Measurements from ENCODE around the gene ZNF800.
"Not testable (repeated sequence)": the region's sequence is repeated elsewhere in the genome, so short reads cannot be mapped to it uniquely, and the experiment has no call there.

Gene ZNF800

DNA sequence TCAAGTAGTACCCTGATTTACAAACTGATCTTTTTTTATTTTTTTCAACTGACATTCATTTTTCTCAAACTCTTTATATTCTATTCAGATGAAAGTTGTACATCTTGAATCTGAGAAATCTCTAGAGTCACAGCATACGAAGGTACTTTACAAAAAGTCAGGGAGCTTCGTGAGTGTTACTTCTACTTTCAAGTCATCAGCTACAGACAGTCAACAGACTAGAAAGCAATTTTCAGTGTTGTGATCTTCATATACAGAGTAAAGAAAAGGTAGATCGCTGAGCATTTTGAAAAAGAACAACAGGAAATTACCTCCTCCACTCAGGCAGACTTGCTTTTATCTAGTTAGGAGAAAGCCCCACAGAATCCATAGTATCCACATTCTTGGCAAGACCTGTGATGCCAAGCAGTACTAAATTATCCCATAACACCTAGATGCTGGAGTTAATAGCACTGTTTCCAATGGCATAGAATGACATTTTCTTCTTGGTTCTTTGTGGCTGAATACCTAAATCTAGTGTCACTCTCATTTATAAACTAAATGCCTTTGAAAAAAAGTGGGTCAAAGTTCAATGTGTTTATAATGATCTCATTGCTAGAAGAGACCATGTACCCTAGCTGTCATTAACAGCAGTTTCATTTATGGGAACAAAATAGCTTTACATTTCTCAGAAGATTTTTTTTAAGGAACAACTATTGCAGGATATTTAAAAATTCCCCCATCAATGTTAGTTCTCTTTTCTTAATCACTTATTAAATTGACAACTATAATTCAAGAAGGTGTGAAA lies 12.0 kb upstream of the ZNF800 start:
- H3K4me3 ChIP-seq (ENCODE audit: control insufficient read depth in 1 of 7, extremely low read depth in 1 of 7, insufficient read depth in 4 of 7, low read depth in 2 of 7, low read length in 6 of 7), result no peak overlapping the region
- CTCF ChIA-PET, result interaction anchor here (1.5 kb wide), 1 partner anchor 10 kb away, joined by 3 read pairs; no protein-coding TSS in a partner anchor
- no peaks in the 10 kb centered on the region for H3K9me3 ChIP-seq (ENCODE audit: control extremely low read depth in 1 of 5, control insufficient read depth in 4 of 5, insufficient read depth in 2 of 5, low read depth in 1 of 5, low read length in 4 of 5)
- WGBS (ENCODE audit: insufficient coverage), result no CpG with 5 or more reads among the region's 3 CpGs
- POLR2A ChIA-PET, result no interaction called here
- DNase-seq, result no peak
- no peak overlapping the region for H3K27ac ChIP-seq (ENCODE audit: insufficient read depth in 1 of 2, low read depth in 1 of 2, low read length in 2 of 2, poor library complexity in 1 of 2, severe bottlenecking in 2 of 2)
- H3K4me1 ChIP-seq (ENCODE audit: control extremely low read depth in 1 of 4, control insufficient read depth in 4 of 4, insufficient read depth in 4 of 4, low read length in 3 of 4), result no peaks in the 10 kb centered on the region
- H3K36me3 ChIP-seq (ENCODE audit: control insufficient read depth in 4 of 4, insufficient read depth in 4 of 4, low read length in 3 of 4), result no peaks in the 10 kb centered on the region
- peaks cover 0 to 2% (median 0%) of the 10 kb centered on the region in 5 experiments for H3K27me3 ChIP-seq (replicated peaks in 2 of 5; ENCODE audit: control insufficient read depth in 4 of 5, insufficient read depth in 5 of 5, low read length in 4 of 5)

DNA sequence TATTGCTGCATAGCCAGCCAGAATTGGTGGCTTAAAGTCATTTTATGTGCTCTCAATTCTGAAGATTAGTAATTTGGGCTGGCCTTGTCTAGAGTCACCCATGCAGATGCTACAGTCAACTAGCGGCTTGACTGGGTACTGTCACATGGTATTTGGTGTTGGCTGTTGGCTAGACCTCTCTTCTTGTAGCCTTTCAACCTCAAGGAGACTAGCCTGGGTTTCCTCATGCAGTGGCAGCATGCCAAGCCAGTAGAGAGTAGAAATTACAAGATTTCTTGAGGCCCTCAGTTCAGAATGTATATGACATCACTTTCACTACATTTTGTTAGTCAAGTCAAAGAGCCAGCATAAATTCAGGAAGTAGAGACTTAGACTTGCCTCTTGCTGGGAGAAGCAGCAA lies 3.7 kb upstream of the ZNF800 start:
- CTCF ChIA-PET, result no interaction called here
- peak in 2 of 3 donors; percentile 58 to 67 for DNase-seq

DNA sequence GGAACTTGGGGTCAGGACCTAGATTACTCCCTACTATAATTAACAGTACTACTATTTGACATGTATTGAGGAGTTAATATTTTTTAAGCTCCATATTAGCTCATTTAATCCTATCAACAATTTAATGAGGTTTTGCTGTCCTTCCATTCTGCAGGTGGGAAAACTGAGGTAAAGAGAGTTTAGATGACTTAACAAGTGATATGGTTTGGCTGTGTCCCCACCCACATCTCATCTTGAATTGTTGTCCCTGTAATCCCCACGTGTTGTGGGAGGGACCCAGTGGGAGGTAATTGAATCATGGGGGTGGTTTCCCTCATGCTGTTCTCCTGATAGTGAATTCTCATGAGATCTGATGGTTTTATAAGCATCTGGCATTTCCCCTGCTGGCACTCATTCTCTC lies 2.6 kb upstream of the ZNF800 start:
- H3K27ac ChIP-seq (ENCODE audit: insufficient read depth in 1 of 2, low read depth in 1 of 2, low read length in 2 of 2, poor library complexity in 1 of 2, severe bottlenecking in 2 of 2); H3K27me3 ChIP-seq (replicated peaks in 2 of 5; ENCODE audit: control insufficient read depth in 4 of 5, insufficient read depth in 5 of 5, low read length in 4 of 5); H3K36me3 ChIP-seq (ENCODE audit: control insufficient read depth in 4 of 4, insufficient read depth in 4 of 4, low read length in 3 of 4); H3K9me3 ChIP-seq (ENCODE audit: control extremely low read depth in 1 of 5, control insufficient read depth in 4 of 5, insufficient read depth in 2 of 5, low read depth in 1 of 5, low read length in 4 of 5); H3K4me3 ChIP-seq (ENCODE audit: control insufficient read depth in 1 of 7, extremely low read depth in 1 of 7, insufficient read depth in 4 of 7, low read depth in 2 of 7, low read length in 6 of 7); POLR2A ChIA-PET: not testable (repeated sequence)
- H3K4me1 ChIP-seq (ENCODE audit: control extremely low read depth in 1 of 4, control insufficient read depth in 4 of 4, insufficient read depth in 4 of 4, low read length in 3 of 4), result peaks cover 14 to 24% (median 15%) of the 10 kb centered on the region in 4 experiments
- 20% methylated on average over 1 of the region's 1 CpG for WGBS (ENCODE audit: insufficient coverage)
- CTCF ChIA-PET, result interaction anchor here (1.2 kb wide), 1 partner anchor 47 kb away, joined by 4 read pairs; no protein-coding TSS in a partner anchor
- peak in 1 of 3 donors; percentile 26 for DNase-seq

More for the DNA sequence above, 3.7 kb upstream of the ZNF800 start:
- no peaks in the 10 kb centered on the region for H3K9me3 ChIP-seq (ENCODE audit: control extremely low read depth in 1 of 5, control insufficient read depth in 4 of 5, insufficient read depth in 2 of 5, low read depth in 1 of 5, low read length in 4 of 5)
- WGBS (ENCODE audit: insufficient coverage), result 90% methylated on average over 1 of the region's 1 CpG
- no peak overlapping the region for H3K4me3 ChIP-seq (ENCODE audit: control insufficient read depth in 1 of 7, extremely low read depth in 1 of 7, insufficient read depth in 4 of 7, low read depth in 2 of 7, low read length in 6 of 7)
- no peaks in the 10 kb centered on the region for H3K27me3 ChIP-seq (replicated peaks in 2 of 5; ENCODE audit: control insufficient read depth in 4 of 5, insufficient read depth in 5 of 5, low read length in 4 of 5)
- POLR2A ChIA-PET, result no interaction called here
- H3K27ac ChIP-seq (ENCODE audit: insufficient read depth in 1 of 2, low read depth in 1 of 2, low read length in 2 of 2, poor library complexity in 1 of 2, severe bottlenecking in 2 of 2), result no peak overlapping the region
- H3K4me1 ChIP-seq (ENCODE audit: control extremely low read depth in 1 of 4, control insufficient read depth in 4 of 4, insufficient read depth in 4 of 4, low read length in 3 of 4), result peaks cover 10 to 16% (median 12%) of the 10 kb centered on the region in 4 experiments
- no peaks in the 10 kb centered on the region for H3K36me3 ChIP-seq (ENCODE audit: control insufficient read depth in 4 of 4, insufficient read depth in 4 of 4, low read length in 3 of 4)

DNA sequence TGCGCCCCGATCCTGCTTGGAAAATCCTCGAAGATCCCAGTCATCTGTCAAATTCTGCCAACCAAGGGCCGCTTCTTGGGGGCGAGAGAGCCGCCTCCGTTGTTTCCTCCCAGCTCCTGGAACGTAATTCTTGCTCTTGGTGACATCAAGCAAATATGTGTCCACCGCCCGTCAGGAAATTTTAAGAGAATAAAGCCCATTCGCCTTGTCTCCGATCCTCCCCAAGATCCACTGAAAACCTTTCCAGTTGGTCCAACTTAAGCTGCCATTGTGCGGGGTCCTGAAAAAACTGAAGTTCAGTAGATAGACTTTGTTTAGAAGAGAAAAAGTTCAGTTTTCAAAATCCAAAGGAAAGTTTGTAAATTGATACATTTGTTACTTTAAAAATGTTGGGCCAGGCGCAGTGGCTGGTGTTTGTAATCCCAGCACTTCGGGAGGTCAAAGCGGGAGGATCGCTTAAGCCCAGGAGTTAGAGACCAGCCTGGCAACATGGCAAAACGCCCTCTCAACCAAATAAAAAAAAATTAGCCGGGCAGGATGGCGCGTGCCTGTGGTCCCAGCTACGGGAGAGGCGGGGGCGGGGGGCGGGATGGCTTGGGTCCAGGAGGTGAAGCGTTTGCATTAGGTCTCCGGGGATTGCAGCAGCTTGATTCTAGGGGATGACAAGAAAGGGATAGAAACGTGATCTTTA lies 1.0 kb upstream of the ZNF800 start:
- Histone ChIP-seq H3K27ac (ENCODE audit: insufficient read depth in 1 of 2, low read depth in 1 of 2, low read length in 2 of 2, poor library complexity in 1 of 2, severe bottlenecking in 2 of 2) (peak overlapping the region; percentile 91 to 98), H3K9me3 (ENCODE audit: control extremely low read depth in 1 of 5, control insufficient read depth in 4 of 5, insufficient read depth in 2 of 5, low read depth in 1 of 5, low read length in 4 of 5) (no peaks in the 10 kb centered on the region), H3K27me3 (replicated peaks in 2 of 5; ENCODE audit: control insufficient read depth in 4 of 5, insufficient read depth in 5 of 5, low read length in 4 of 5) (no peaks in the 10 kb centered on the region), H3K36me3 (ENCODE audit: control insufficient read depth in 4 of 4, insufficient read depth in 4 of 4, low read length in 3 of 4) (peaks cover 2 to 6% (median 2%) of the 10 kb centered on the region in 4 experiments), H3K4me1 (ENCODE audit: control extremely low read depth in 1 of 4, control insufficient read depth in 4 of 4, insufficient read depth in 4 of 4, low read length in 3 of 4) (peaks cover 14 to 27% (median 17%) of the 10 kb centered on the region in 4 experiments), H3K4me3 (ENCODE audit: control insufficient read depth in 1 of 7, extremely low read depth in 1 of 7, insufficient read depth in 4 of 7, low read depth in 2 of 7, low read length in 6 of 7) (peak overlapping the region; percentile 65 to 97 (median 90))
- WGBS (ENCODE audit: insufficient coverage), result 8% methylated on average over 13 of the region's 28 CpGs
- ChIA-PET CTCF (interaction anchor here (1.2 kb wide), 1 partner anchor 45 kb away, joined by 4 read pairs; no protein-coding TSS in a partner anchor), POLR2A (no interaction called here)
- peak in 2 of 3 donors; percentile 45 to 54 for DNase-seq

DNA sequence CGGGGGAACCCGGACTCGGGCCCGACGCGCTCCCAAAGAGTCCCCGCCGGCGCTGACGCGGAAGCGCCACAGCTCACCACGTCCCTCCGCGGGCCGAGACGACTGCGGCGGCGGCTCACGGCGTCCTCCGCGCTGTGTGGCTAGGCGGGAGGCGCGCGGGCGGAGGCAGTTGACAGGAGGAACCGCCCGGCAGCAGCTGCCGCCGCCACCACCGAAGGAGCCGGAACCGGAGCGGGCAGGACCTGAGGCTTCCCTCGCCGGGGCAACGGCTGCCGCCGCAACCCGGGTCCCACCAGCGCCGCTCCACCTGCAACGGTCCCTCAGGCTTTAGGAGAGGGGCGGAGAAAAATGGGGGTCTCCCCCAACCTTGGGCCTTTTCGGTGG lies 334 bp downstream of the ZNF800 start:
- Histone ChIP-seq H3K27me3 (replicated peaks in 2 of 5; ENCODE audit: control insufficient read depth in 4 of 5, insufficient read depth in 5 of 5, low read length in 4 of 5) (no peaks in the 10 kb centered on the region), H3K4me3 (ENCODE audit: control insufficient read depth in 1 of 7, extremely low read depth in 1 of 7, insufficient read depth in 4 of 7, low read depth in 2 of 7, low read length in 6 of 7) (peak overlapping the region; percentile 65 to 97 (median 90)), H3K36me3 (ENCODE audit: control insufficient read depth in 4 of 4, insufficient read depth in 4 of 4, low read length in 3 of 4) (peaks cover 3 to 14% (median 12%) of the 10 kb centered on the region in 4 experiments), H3K27ac (ENCODE audit: insufficient read depth in 1 of 2, low read depth in 1 of 2, low read length in 2 of 2, poor library complexity in 1 of 2, severe bottlenecking in 2 of 2) (peak overlapping the region; percentile 91 to 98), H3K4me1 (ENCODE audit: control extremely low read depth in 1 of 4, control insufficient read depth in 4 of 4, insufficient read depth in 4 of 4, low read length in 3 of 4) (peaks cover 14 to 27% (median 17%) of the 10 kb centered on the region in 4 experiments), H3K9me3 (ENCODE audit: control extremely low read depth in 1 of 5, control insufficient read depth in 4 of 5, insufficient read depth in 2 of 5, low read depth in 1 of 5, low read length in 4 of 5) (no peaks in the 10 kb centered on the region)
- WGBS (ENCODE audit: insufficient coverage), result 0% methylated on average over 47 of the region's 48 CpGs
- ChIA-PET POLR2A (no interaction called here), CTCF (interaction anchor here (1.0 to 2.2 kb wide), 3 partner anchors 41 to 56 kb away, joined by 3 to 7 read pairs (median 3); no protein-coding TSS in a partner anchor)
- DNase-seq, result peak; percentile 74 to 87 (median 78)

DNA sequence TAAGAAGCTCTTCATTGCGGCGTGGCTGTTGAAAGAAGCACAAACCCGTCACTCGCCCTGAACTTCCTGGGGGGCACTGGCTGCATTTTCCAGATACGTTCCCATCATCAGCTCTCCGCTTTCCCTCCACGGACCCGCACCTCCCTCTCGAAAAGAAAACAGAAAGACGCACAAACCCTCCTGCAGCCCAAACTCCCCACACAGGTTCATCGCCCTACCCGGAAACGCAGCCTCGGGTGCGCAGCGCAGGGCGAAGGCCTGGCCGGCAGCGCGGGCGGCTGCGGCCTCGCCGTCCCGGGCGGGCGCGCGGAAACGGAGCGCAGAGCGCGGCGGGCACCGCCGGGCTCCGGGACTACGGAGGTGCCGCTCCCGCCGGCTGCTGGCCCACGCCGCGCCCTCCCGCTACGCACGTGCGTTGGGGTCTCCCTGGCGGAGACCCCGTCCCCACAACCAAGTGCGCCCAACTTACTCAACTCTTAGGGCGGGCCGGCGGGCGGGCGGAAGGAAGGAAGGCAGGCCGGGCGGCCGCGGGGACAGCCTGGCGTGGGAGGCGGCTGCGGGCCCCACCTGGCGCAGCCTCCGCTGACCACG lies 822 bp downstream of the ZNF800 start:
- Histone ChIP-seq H3K4me1 (ENCODE audit: control extremely low read depth in 1 of 4, control insufficient read depth in 4 of 4, insufficient read depth in 4 of 4, low read length in 3 of 4) (peaks cover 14 to 27% (median 17%) of the 10 kb centered on the region in 4 experiments), H3K36me3 (ENCODE audit: control insufficient read depth in 4 of 4, insufficient read depth in 4 of 4, low read length in 3 of 4) (peaks cover 4 to 16% (median 12%) of the 10 kb centered on the region in 4 experiments), H3K4me3 (ENCODE audit: control insufficient read depth in 1 of 7, extremely low read depth in 1 of 7, insufficient read depth in 4 of 7, low read depth in 2 of 7, low read length in 6 of 7) (peak overlapping the region; percentile 65 to 97 (median 90)), H3K9me3 (ENCODE audit: control extremely low read depth in 1 of 5, control insufficient read depth in 4 of 5, insufficient read depth in 2 of 5, low read depth in 1 of 5, low read length in 4 of 5) (no peaks in the 10 kb centered on the region), H3K27ac (ENCODE audit: insufficient read depth in 1 of 2, low read depth in 1 of 2, low read length in 2 of 2, poor library complexity in 1 of 2, severe bottlenecking in 2 of 2) (peak overlapping the region; percentile 91 to 98), H3K27me3 (replicated peaks in 2 of 5; ENCODE audit: control insufficient read depth in 4 of 5, insufficient read depth in 5 of 5, low read length in 4 of 5) (no peaks in the 10 kb centered on the region)
- WGBS (ENCODE audit: insufficient coverage), result 0% methylated on average over 41 of the region's 66 CpGs
- ChIA-PET CTCF (interaction anchor here (1.4 to 2.2 kb wide), 2 partner anchors 44 to 56 kb away, joined by 3 to 7 read pairs; no protein-coding TSS in a partner anchor), POLR2A (interaction anchor here (0.6 kb wide), 1 partner anchor 16 kb away, joined by 3 read pairs; no protein-coding TSS in a partner anchor)
- DNase-seq, result peak in 2 of 3 donors; percentile 64 to 72
